GM12872 (cell line): ENCODE data around the gene FAM167B.

ENCODE experiments used
- CTCF ChIP-seq: IDR thresholded peaks from 3 replicates; pipeline ENCODE4 v1.5.1; 2011; ENCODE audit warnings: low read depth, mild to moderate bottlenecking, low read length, moderate library complexity; ENCODE audit not compliant: insufficient read depth

FAM167B gene

GRCh38 chr1:32247452-32247851, 430 bp downstream of the FAM167B start:
- TF ChIP-seq CTCF, result no peak

- TF ChIP-seq CTCF, result peak; percentile 97
Measured at GRCh38 chr1:32247983-32248889, 1.2 kb downstream of the FAM167B start.

- no peak for TF ChIP-seq CTCF
Measured at GRCh38 chr1:32249831-32250525, 3.0 kb downstream of the FAM167B start.

GRCh38 chr1:32250893-32251716, 4.1 kb downstream of the FAM167B start, which contains the start of gene LCK:
LCK (plus strand) TSS chr1:32251265; CDS start chr1:32274330, 23,065 bp downstream.
- TF ChIP-seq CTCF, result no peak

GRCh38 chr1:32255072-32256071, 8.3 kb downstream of the FAM167B start:
- TF ChIP-seq CTCF, result no peak

- TF ChIP-seq CTCF, result no peak
Measured at GRCh38 chr1:32256473-32257226, 9.6 kb downstream of the FAM167B start.
